ENCODE measurements around the gene IFT81.
"Not testable (repeated sequence)": the region's sequence is repeated elsewhere in the genome, so short reads cannot be mapped to it uniquely, and the experiment has no call there.

The IFT81 gene

DNA sequence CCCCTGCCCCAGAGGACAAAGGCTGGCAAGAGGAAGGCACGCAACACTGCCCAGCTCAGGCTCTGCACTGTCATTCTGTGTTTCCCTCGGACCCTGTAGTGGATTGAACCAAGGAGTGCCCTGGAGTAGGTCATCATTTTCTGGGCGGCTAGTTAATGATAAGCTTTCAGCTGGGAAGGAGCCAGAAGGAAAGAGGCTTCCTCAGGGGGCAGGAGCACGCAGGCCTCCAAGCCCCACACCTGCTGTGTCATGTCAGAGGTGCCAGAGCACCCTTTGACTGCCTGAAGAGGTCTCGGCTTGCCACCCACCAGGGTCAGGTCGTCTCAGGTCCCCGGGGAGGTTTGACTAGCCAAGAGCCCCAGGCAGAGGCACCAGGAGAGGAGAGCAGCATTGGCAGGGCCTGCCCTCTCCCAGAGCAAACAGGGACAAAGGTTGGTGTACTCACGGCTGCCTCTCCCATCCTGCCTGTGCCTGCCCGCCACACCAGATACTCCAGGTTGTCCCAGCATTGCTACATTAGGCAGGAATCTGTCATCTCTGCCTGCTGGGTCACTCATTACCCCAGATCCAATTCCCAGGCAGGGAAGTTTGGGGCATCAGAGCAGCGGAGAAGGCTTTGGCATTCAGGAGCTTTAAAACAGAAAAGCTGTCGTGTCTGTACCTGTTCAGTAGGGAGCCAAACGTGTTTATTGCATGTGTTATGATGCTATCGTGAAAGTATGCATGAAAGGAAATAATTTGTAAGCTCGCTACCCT, 123.4 kb downstream of the IFT81 start:
- DNase-seq: no peak

DNA sequence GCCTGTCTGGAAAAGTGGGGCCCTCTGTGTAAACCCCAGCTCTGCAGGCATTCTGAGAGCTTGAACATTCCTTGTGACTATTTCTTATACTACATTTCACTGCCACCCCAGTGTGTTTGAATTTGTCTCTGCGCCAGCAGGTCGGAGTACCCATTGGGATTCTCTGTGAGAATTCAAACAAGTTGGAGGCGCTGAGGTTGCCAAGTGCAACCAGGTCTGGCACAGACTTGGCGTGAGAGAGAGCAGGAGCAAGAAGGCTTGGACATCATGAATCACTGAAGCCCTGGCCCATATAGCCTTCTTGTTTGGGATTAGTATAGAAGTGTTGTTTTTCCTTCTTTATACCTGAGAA, 123.9 kb downstream of the IFT81 start:
- DNase-seq: no peak

DNA sequence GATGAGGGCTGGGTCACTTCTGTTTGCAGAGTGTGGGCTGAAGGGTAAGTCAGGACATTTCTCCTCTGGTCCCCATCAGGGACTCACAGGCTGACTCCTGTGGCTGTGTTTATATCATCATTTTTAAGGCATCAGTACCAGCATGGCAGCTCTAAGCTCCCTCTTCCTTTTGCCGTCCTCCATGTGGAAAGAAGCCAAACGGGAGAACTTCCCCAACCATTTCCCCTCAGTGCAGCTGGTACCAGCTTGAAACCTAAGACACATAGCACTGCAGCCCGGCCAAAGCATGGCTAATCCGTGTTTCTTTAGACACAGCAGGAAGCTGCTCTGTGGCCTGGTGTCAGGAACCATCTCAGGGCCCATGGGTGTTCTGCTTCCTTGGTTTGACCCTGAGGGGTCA, 124.9 kb downstream of the IFT81 start:
- DNase-seq: peak; percentile 63

DNA sequence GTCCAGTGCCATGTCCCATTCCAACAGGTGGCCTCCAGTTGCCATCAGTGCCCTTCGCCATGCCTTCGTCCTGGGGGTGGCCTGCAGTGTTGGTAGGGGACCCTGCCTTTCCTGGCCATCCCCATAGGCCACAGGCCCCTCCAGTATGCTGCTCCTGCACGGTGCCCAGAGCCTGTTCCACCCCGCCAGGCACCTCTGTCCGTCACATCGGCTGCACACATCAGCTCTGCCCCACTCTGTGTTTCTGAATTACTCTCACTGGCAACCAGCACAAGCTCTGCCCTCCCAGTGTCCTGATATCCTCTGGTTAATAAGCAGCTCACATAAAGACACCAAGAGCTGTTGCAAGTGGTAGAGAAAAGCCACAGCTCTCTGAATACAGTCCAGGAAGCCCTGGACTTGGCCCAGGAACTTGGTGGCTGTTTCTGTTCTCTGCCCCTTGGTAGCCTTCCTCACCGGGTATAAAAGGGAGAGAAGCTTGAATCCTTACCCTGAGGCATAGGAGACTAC, 125.6 kb downstream of the IFT81 start:
- no peak for DNase-seq

DNA sequence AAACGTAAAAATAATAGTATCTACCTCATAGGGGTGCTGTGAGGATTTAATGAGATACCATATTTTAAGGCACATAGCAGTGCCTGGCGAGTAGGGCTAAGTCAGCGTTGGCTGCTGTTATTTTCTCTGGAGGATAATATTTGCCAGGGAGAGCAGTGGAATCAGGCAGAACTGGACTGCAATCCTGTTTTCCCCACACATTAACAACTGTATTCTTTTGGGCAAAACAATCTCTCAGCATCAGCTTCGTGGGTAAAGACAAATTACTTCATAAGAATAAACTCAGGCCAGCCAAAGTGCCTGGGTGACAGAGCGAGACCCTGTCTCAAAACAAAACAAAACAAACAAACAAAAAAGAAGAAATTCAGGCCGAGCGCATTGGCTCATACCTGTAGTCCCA, 127.2 kb downstream of the IFT81 start:
- DNase-seq: no peak

DNA sequence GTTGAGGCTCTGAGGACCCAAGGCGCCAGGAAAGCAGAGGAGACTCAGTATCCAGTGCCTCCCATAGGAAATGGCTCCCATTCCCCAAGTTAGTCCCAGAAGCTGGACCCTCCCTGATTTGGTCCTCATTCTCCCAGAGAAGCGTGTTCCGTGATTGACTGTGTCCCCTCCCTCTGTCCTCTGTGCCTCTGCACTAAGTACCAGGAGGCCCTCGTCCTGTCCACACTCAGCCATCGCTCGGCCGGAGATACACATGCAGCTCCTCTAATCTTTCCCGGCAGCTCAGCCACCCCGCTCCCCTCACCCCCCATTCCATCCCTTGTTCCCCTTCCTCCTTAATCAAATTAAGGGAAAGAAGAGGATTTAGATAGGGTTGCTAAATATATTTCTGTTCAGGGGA, 128.6 kb downstream of the IFT81 start:
- no peak for DNase-seq

DNA sequence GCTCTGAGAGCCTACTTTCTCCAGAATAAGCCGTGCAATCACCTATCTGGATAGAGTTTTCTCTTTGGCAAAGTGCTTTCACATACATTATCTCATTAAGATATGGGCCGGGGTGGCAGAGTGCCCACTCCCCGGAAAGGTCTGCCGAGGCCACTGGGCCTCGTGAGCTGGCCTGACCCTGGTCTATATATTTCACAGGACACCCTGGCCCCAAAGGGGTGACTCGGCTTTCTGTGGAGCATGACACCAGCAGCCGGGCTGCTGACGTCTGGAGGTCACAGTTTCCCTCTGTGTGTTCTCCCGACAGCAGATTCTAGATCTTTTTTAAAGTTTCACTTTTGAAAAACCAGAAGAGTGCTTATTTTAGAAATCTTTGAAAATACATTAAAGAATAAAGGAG, 129.0 kb downstream of the IFT81 start:
- DNase-seq: peak; percentile 42

DNA sequence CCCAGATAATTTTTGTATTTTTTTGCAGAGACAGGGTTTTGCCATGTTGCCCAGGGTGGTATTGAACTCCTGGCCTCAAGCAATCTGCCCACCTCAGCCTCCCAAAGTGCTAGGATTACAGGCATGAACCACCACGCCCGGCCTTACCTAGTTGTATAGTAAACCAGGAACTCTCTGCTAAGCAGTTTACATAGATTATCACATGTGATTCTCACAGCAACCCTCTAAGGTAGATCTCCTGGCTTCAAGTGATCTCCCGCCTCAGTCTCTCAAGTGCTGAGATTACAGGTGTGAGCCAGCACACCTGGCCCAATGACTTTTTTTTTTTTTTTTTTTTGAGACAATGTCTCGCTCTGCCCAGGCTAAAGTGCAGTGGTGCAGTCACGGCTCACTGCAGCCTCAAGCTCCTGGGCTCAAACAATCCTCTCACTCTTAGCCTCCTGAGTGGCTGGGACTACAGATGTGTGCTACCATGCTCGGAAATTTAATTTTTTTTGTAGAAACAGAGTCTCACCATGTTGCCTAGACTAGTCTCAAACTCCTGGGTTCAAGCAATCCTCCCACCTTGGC, 130.9 kb downstream of the IFT81 start:
- no peak for DNase-seq

DNA sequence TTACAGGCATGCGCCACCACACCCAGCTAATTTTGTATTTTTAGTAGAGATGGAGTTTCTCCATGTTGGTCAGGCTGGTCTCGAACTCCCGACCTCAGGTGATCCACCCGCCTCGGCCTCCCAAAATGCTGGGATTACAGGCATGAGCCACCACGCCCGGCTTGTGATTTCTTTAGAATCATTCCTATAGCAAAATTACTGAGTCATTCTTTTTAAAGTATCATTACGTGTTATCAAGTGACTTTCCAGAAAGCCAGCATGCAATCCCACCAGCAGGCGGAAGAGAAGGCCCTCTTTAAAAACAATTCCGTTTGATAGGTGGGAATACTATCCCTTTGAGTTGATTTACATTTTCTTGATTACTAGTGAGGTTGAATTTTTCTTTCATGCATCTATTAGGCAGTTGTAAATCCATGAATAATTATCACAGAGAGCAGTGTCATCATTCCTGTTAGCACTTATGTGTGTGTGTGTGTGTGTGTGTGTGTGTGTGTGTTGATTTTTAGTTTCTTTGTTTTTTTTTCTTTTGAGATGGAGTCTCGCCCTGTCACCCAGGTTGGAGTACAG, 131.8 kb downstream of the IFT81 start:
- not testable (repeated sequence) for DNase-seq

DNA sequence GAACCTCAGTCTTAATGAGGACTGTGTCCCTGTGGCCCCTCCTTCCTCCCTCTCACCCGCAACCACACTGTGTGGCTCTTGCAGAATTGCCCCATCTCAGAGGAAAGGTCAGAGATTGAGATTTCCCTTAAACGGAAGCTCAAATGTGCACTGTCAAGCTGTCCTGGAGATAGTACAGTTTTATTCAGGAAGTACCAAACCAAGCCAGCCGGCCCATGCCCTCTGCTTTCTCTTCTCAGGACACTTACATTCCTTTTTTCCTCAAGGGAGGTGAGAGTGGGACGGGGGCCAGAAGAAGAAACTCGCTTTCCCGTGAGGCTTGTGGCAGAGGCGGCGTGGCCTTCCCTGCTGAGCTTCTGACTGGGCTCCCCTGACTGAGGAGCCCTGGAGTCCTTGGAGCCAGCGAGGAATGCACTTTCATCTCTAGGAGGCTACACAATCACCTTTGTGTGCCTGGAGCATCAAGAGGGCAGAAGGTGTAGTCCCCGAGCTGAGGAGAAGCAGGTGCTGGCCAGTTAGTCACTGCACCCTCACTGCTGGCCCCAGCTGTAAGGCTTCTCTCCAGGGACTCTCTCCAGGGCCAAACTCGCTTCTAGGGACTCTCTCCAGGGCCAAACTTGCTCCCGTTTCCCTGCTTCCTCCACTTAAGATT, 132.7 kb downstream of the IFT81 start:
- no peak for DNase-seq

DNA sequence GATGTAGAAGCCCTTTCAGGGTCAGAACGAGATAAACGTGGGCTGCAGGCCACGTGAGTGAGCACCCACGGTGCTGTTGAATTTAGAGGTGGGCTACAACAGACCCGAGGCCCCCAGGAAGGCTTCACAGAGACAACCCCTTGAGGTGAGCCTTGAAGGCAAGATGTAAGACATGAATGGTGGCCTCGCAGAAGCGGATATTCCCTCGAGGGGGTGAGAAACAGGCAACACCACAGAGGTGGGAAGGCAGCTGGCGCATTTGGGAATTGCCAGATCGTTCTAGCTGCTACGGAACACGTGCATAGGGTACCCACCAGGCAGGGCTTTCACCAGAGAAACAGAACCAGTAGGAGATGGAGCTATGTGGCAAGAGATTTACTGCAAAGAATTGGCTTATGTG, 134.3 kb downstream of the IFT81 start:
- DNase-seq: no peak

DNA sequence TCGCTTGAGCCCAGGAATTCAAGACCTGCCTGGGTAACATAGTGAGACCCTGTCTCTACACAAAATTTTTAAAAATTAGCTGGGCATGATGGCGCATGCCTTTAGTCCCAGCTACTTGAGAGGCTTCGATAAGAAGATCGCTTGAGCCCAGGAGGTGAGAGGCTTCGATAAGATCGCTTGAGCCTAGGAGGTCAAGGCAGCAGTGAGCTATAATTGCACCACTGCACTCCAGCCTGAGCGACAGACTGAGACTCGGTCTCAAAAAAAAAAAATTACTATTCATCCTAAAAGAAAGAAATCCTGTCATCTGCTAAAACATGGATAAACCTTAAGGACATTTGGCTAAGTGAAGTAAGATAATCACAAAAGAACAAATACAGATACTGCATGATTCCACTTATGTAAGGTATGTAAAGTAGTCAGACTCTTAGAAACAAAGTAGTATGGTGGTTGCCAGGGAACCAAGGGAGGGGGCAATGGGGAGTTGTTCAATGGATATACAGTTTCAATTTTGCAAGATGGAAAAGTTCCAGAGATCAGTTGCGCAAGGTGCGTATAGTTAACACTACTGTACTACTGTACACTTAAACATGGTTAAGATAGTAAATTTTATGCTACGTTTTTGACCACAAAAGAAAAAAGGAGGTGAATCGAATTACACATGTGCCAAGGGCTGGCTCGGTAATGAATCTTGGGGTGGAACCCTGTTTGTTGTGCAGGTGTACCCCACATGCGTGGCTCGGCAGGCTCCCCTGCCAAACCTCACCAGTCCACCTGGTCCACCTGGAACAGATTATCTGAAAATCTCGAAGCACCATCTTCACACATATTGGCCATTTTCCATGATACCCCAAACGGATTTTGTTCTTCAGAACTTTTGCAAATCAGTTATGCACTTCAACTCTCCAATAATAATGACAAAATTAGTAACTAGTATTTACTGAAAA, 138.6 kb downstream of the IFT81 start:
- no peak for DNase-seq

DNA sequence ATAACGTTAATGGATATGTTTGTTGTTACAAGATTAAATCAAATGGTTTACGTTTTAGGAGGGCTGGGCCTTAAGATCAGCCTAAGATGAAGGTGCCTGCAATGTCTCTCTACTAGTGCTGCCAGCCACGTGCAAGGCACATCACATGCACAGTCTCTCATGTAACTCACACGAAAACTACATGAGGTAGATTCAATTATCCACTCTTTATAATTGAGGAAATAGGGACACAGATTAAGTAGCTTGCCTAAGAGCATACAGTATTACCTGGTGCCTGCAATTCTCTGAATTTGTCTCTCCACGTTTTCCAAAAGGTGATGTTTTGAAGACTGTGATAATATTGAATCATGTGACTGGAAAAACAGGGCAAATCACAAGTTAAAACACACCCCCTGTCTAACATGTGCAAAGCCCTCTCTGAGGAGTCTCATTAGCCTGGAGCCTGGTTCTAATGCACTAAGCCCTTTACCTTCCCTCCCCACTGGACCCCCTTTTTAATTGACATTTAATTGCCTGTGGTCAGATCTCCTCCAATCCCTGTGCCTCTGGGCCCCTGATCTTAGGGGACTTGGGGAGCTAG, 142.3 kb downstream of the IFT81 start:
- no peak for DNase-seq

DNA sequence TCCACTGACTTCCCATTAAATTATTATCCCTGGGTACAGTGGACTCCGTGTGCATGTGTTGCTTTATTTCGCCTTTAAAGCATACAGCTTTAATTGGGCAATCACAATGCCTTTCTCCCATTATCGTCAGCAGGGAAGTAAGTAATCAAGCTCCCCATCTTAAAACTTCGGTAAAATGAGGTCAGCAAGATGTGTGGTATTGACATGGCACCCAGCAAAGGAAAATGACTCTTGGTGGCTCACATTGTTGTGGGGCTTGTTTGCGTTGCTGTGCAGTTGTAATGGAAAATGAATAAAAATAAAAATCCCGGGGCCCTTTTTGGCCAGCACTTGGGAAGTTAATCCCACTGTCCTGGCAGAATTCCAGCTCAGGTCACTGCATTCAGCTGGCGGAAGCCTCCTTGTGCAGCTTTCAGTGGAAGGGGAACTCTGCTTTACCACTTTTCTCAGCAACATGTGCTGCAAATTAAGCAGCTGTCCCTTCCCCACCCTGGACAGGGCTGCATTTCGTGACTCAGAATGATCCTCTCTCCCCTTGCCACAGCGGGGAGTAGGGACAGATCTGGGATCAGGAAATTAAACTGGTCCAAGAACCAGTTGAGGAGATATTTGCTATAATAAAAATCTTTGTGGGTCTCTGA, 142.9 kb downstream of the IFT81 start:
- DNase-seq: peak; percentile 86
